Mononuclear cell (primary cell): ENCODE results near the gene KCNMA1. TPM values are rescaled to one million over a fixed set of nuclear protein-coding genes. Genes with fewer than 3 reads are reported as not detected.

Experiments used
- H3K27me3 ChIP-seq: 2 replicates; pipeline ENCODE4 v1.6.0; 2011; ENCODE audit warnings: low read length, control low read depth; ENCODE audit not compliant: insufficient read depth
- H3K4me1 ChIP-seq: 2 replicates; pipeline ENCODE4 v1.5.1; 2011; ENCODE audit warnings: mild to moderate bottlenecking, low read length, control low read depth; ENCODE audit not compliant: insufficient read depth
- H3K4me3 ChIP-seq: 2 replicates; pipeline ENCODE4 v1.5.1; 2011; ENCODE audit warnings: mild to moderate bottlenecking, low read length, moderate library complexity
- H3K9me3 ChIP-seq: 2 replicates; pipeline ENCODE4 v1.5.1; 2011; ENCODE audit warnings: low read depth, mild to moderate bottlenecking, control low read depth, low read length
- total RNA-seq: library from RNA; depleted of rRNA; stranded (reverse); fragments of >200 nt; gene quantifications from one replicate; pipeline ENCODE4 v1.2.3, GENCODE V29; 2012

The KCNMA1 gene
- total RNA-seq, 1 donor: 0.42 TPM

GRCh38 chr10:77405771-77406241 lies 231.8 kb downstream of the KCNMA1 start:
- H3K9me3 ChIP-seq: no peaks in the 10 kb centered on the region
- H3K4me3 ChIP-seq: no peak overlapping the region
- no peaks in the 10 kb centered on the region for H3K4me1 ChIP-seq
- no peaks in the 10 kb centered on the region for H3K27me3 ChIP-seq

GRCh38 chr10:77404810-77405209 lies 232.8 kb downstream of the KCNMA1 start:
- Histone ChIP-seq H3K4me1 (no peaks in the 10 kb centered on the region), H3K4me3 (no peak overlapping the region), H3K27me3 (no peaks in the 10 kb centered on the region), H3K9me3 (no peaks in the 10 kb centered on the region)

GRCh38 chr10:77403761-77404160 lies 233.8 kb downstream of the KCNMA1 start:
- H3K9me3 ChIP-seq: no peaks in the 10 kb centered on the region
- H3K4me3 ChIP-seq: no peak overlapping the region
- no peaks in the 10 kb centered on the region for H3K4me1 ChIP-seq
- H3K27me3 ChIP-seq: no peaks in the 10 kb centered on the region

GRCh38 chr10:77401683-77402082 lies 235.9 kb downstream of the KCNMA1 start:
- no peaks in the 10 kb centered on the region for H3K27me3 ChIP-seq
- no peaks in the 10 kb centered on the region for H3K4me1 ChIP-seq

GRCh38 chr10:77400033-77400432 lies 237.6 kb downstream of the KCNMA1 start:
- no peak overlapping the region for H3K4me3 ChIP-seq
- no peaks in the 10 kb centered on the region for H3K27me3 ChIP-seq
- H3K4me1 ChIP-seq: no peaks in the 10 kb centered on the region
- no peaks in the 10 kb centered on the region for H3K9me3 ChIP-seq

More at GRCh38 chr10:77401683-77402082, 235.9 kb downstream of the KCNMA1 start:
- no peak overlapping the region for H3K4me3 ChIP-seq
- no peaks in the 10 kb centered on the region for H3K9me3 ChIP-seq

GRCh38 chr10:77398986-77399755 lies 238.4 kb downstream of the KCNMA1 start:
- Histone ChIP-seq H3K27me3 (no peaks in the 10 kb centered on the region), H3K4me1 (no peaks in the 10 kb centered on the region), H3K4me3 (no peak overlapping the region), H3K9me3 (no peaks in the 10 kb centered on the region)

GRCh38 chr10:77398558-77398957 lies 239.1 kb downstream of the KCNMA1 start:
- Histone ChIP-seq H3K4me3 (no peak overlapping the region), H3K4me1 (no peaks in the 10 kb centered on the region), H3K9me3 (no peaks in the 10 kb centered on the region), H3K27me3 (no peaks in the 10 kb centered on the region)

GRCh38 chr10:77397103-77397502 lies 240.5 kb downstream of the KCNMA1 start:
- Histone ChIP-seq H3K9me3 (no peaks in the 10 kb centered on the region), H3K27me3 (no peaks in the 10 kb centered on the region), H3K4me1 (no peaks in the 10 kb centered on the region), H3K4me3 (no peak overlapping the region)

GRCh38 chr10:77396290-77396689 lies 241.3 kb downstream of the KCNMA1 start:
- Histone ChIP-seq H3K27me3 (no peaks in the 10 kb centered on the region), H3K4me3 (no peak overlapping the region), H3K9me3 (no peaks in the 10 kb centered on the region), H3K4me1 (no peaks in the 10 kb centered on the region)

- Histone ChIP-seq H3K9me3 (no peaks in the 10 kb centered on the region), H3K4me1 (no peaks in the 10 kb centered on the region), H3K4me3 (no peak overlapping the region), H3K27me3 (peaks cover 6% of the 10 kb centered on the region)
These were observed 243.6 kb downstream of the KCNMA1 start for GRCh38 chr10:77393821-77394501.

- no peaks in the 10 kb centered on the region for H3K9me3 ChIP-seq
- H3K4me1 ChIP-seq: no peaks in the 10 kb centered on the region
- peaks cover 6% of the 10 kb centered on the region for H3K27me3 ChIP-seq
- no peak overlapping the region for H3K4me3 ChIP-seq
These were observed 244.2 kb downstream of the KCNMA1 start for GRCh38 chr10:77393411-77393810.

GRCh38 chr10:77392851-77393250 lies 244.8 kb downstream of the KCNMA1 start:
- Histone ChIP-seq H3K9me3 (no peaks in the 10 kb centered on the region), H3K4me1 (no peaks in the 10 kb centered on the region), H3K4me3 (no peak overlapping the region), H3K27me3 (peaks cover 6% of the 10 kb centered on the region)

- no peaks in the 10 kb centered on the region for H3K4me1 ChIP-seq
- no peaks in the 10 kb centered on the region for H3K9me3 ChIP-seq
- no peak overlapping the region for H3K4me3 ChIP-seq
- H3K27me3 ChIP-seq: peaks cover 6% of the 10 kb centered on the region
These were observed 245.3 kb downstream of the KCNMA1 start for GRCh38 chr10:77392236-77392721.

GRCh38 chr10:77391605-77392235 lies 245.9 kb downstream of the KCNMA1 start:
- H3K4me3 ChIP-seq: no peak overlapping the region

GRCh38 chr10:77390481-77390891 lies 247.1 kb downstream of the KCNMA1 start:
- no peaks in the 10 kb centered on the region for H3K9me3 ChIP-seq
- H3K27me3 ChIP-seq: peaks cover 6% of the 10 kb centered on the region
- no peaks in the 10 kb centered on the region for H3K4me1 ChIP-seq
- H3K4me3 ChIP-seq: no peak overlapping the region

More at GRCh38 chr10:77391605-77392235, 245.9 kb downstream of the KCNMA1 start:
- no peaks in the 10 kb centered on the region for H3K4me1 ChIP-seq
- H3K27me3 ChIP-seq: peaks cover 6% of the 10 kb centered on the region
- H3K9me3 ChIP-seq: no peaks in the 10 kb centered on the region
